ENCODE data around the gene GGA2. TPM values are rescaled to one million over a fixed set of nuclear protein-coding genes. Genes with fewer than 3 reads are reported as not detected.

The GGA2 gene
- total RNA-seq, 1 experiment from 2014 or later: 85.1 TPM

- Histone ChIP-seq H2AFZ (no peak overlapping the region), H4K20me1 (ENCODE audit: insufficient read depth) (no peaks in the 10 kb centered on the region), H3K9me2 (ENCODE audit: insufficient read depth) (no peaks in the 10 kb centered on the region), H3K36me3 (ENCODE audit: low read depth) (peaks cover 9% of the 10 kb centered on the region; the same call in 1 of the 2 replicates), H3K27me3 (ENCODE audit: insufficient read depth, low read depth) (no peaks in the 10 kb centered on the region), H3K27ac (no peak overlapping the region), H3K9me3 (ENCODE audit: insufficient read depth, low read depth) (no peaks in the 10 kb centered on the region), H3K4me2 (no peak overlapping the region), H3K79me2 (ENCODE audit: low read depth) (no peaks in the 10 kb centered on the region), H3K4me3 (no peak overlapping the region), H3K4me1 (replicated peaks; ENCODE audit: insufficient read depth) (no peaks in the 10 kb centered on the region), H3F3A (ENCODE audit: insufficient read depth, low read depth) (no peaks in the 10 kb centered on the region)
- ChIA-PET CTCF (no interaction called here), POLR2A (ENCODE audit: unreplicated experiment) (no interaction called here)
- TF ChIP-seq CTCF (conservative IDR thresholded peaks at IDR 0.05): no peak
- TF ChIP-seq EZH2 (IDR thresholded peaks at IDR 0.05; ENCODE audit: low read depth): no peak
- no TSS peak for BruUV-seq (replicated peaks)
- no peak for DNase-seq
- intact Hi-C loops (cut with micrococcal nuclease; ENCODE audit: unreplicated experiment): no loop called here
Observed at GRCh38 chr16:23524886-23525285, 14.6 kb upstream of the GGA2 start.

- no TSS peak for BruUV-seq (replicated peaks)
- no peak for TF ChIP-seq EZH2 (IDR thresholded peaks at IDR 0.05; ENCODE audit: low read depth)
- TF ChIP-seq CTCF (conservative IDR thresholded peaks at IDR 0.05): no peak
- Histone ChIP-seq H3K9me3 (ENCODE audit: insufficient read depth, low read depth) (no peaks in the 10 kb centered on the region), H3K79me2 (ENCODE audit: low read depth) (no peaks in the 10 kb centered on the region), H4K20me1 (ENCODE audit: insufficient read depth) (no peaks in the 10 kb centered on the region), H2AFZ (no peak overlapping the region), H3K4me2 (no peak overlapping the region), H3K27me3 (ENCODE audit: insufficient read depth, low read depth) (no peaks in the 10 kb centered on the region), H3K4me3 (no peak overlapping the region), H3K36me3 (ENCODE audit: low read depth) (peaks cover 9% of the 10 kb centered on the region; the same call in 1 of the 2 replicates), H3K9me2 (ENCODE audit: insufficient read depth) (no peaks in the 10 kb centered on the region), H3K27ac (no peak overlapping the region), H3F3A (ENCODE audit: insufficient read depth, low read depth) (no peaks in the 10 kb centered on the region), H3K4me1 (replicated peaks; ENCODE audit: insufficient read depth) (no peaks in the 10 kb centered on the region)
- ChIA-PET POLR2A (ENCODE audit: unreplicated experiment) (no interaction called here), CTCF (no interaction called here)
- no peak for DNase-seq
- intact Hi-C loops (cut with micrococcal nuclease; ENCODE audit: unreplicated experiment): no loop called here
Observed at GRCh38 chr16:23523876-23524385, 13.6 kb upstream of the GGA2 start.

- Histone ChIP-seq H3F3A (ENCODE audit: insufficient read depth, low read depth) (peaks cover 3% of the 10 kb centered on the region; the same call in 1 of the 2 replicates), H3K79me2 (ENCODE audit: low read depth) (no peaks in the 10 kb centered on the region), H2AFZ (no peak overlapping the region), H3K36me3 (ENCODE audit: low read depth) (peaks cover 12% of the 10 kb centered on the region; the same call in 1 of the 2 replicates), H3K27ac (no peak overlapping the region), H3K4me1 (replicated peaks; ENCODE audit: insufficient read depth) (no peaks in the 10 kb centered on the region), H3K9me3 (ENCODE audit: insufficient read depth, low read depth) (no peaks in the 10 kb centered on the region), H4K20me1 (ENCODE audit: insufficient read depth) (no peaks in the 10 kb centered on the region), H3K9me2 (ENCODE audit: insufficient read depth) (no peaks in the 10 kb centered on the region), H3K4me3 (no peak overlapping the region), H3K4me2 (no peak overlapping the region), H3K27me3 (ENCODE audit: insufficient read depth, low read depth) (no peaks in the 10 kb centered on the region)
- no peak for TF ChIP-seq EZH2 (IDR thresholded peaks at IDR 0.05; ENCODE audit: low read depth)
- ChIA-PET CTCF (no interaction called here), POLR2A (ENCODE audit: unreplicated experiment) (no interaction called here)
- BruUV-seq (replicated peaks): no TSS peak
- DNase-seq: no peak
- intact Hi-C loops (cut with micrococcal nuclease; ENCODE audit: unreplicated experiment): no loop called here
Observed at GRCh38 chr16:23523321-23523720, 13.0 kb upstream of the GGA2 start.

- Histone ChIP-seq H3K4me1 (replicated peaks; ENCODE audit: insufficient read depth) (no peaks in the 10 kb centered on the region), H3K36me3 (ENCODE audit: low read depth) (peaks cover 12% of the 10 kb centered on the region; the same call in 1 of the 2 replicates), H3K27ac (no peak overlapping the region), H3K27me3 (ENCODE audit: insufficient read depth, low read depth) (no peaks in the 10 kb centered on the region), H3K4me2 (no peak overlapping the region), H3F3A (ENCODE audit: insufficient read depth, low read depth) (peaks cover 3% of the 10 kb centered on the region; the same call in 1 of the 2 replicates), H2AFZ (no peak overlapping the region), H3K79me2 (ENCODE audit: low read depth) (no peaks in the 10 kb centered on the region), H3K4me3 (no peak overlapping the region), H4K20me1 (ENCODE audit: insufficient read depth) (no peaks in the 10 kb centered on the region), H3K9me2 (ENCODE audit: insufficient read depth) (no peaks in the 10 kb centered on the region), H3K9me3 (ENCODE audit: insufficient read depth, low read depth) (no peaks in the 10 kb centered on the region)
- ChIA-PET CTCF (no interaction called here), POLR2A (ENCODE audit: unreplicated experiment) (no interaction called here)
- TF ChIP-seq EZH2 (IDR thresholded peaks at IDR 0.05; ENCODE audit: low read depth) (no peak), CTCF (conservative IDR thresholded peaks at IDR 0.05) (no peak)
- BruUV-seq (replicated peaks): no TSS peak
- no peak for DNase-seq
- intact Hi-C loops (cut with micrococcal nuclease; ENCODE audit: unreplicated experiment): no loop called here
Observed at GRCh38 chr16:23521965-23522364, 11.7 kb upstream of the GGA2 start.
